ENCODE measurements around the gene OSBP2.
A peak's percentile ranks its signal among the peaks of the same experiment; 100 is the strongest.
"Not testable (repeated sequence)": the region's sequence is repeated elsewhere in the genome, so short reads cannot be mapped to it uniquely, and the experiment has no call there.

OSBP2 gene

GRCh38 chr22:30679895-30680690 lies 14.6 kb upstream of the OSBP2 start:
- DNase-seq (ENCODE audit: low read depth): not testable (repeated sequence)

- DNase-seq (ENCODE audit: low read depth): no peak
Measured at GRCh38 chr22:30680991-30681770, 13.5 kb upstream of the OSBP2 start.

- DNase-seq (ENCODE audit: low read depth): no peak
Measured at GRCh38 chr22:30681831-30682230, 12.8 kb upstream of the OSBP2 start.

GRCh38 chr22:30685178-30685577 lies 9.5 kb upstream of the OSBP2 start:
- no peak for DNase-seq (ENCODE audit: low read depth)

- no peak for DNase-seq (ENCODE audit: low read depth)
Measured at GRCh38 chr22:30687358-30687757, 7.3 kb upstream of the OSBP2 start.

GRCh38 chr22:30689622-30690021 lies 5.1 kb upstream of the OSBP2 start:
- DNase-seq (ENCODE audit: low read depth): no peak

GRCh38 chr22:30691204-30691603 lies 3.5 kb upstream of the OSBP2 start:
- no peak for DNase-seq (ENCODE audit: low read depth)

- DNase-seq (ENCODE audit: low read depth): no peak
Measured at GRCh38 chr22:30694171-30694639, 469 bp upstream of the OSBP2 start.

- DNase-seq (ENCODE audit: low read depth): no peak
Measured at GRCh38 chr22:30695351-30695851, 727 bp downstream of the OSBP2 start.

GRCh38 chr22:30695871-30696655 lies 1.4 kb downstream of the OSBP2 start:
- DNase-seq (ENCODE audit: low read depth): no peak

GRCh38 chr22:30697975-30698374 lies 3.3 kb downstream of the OSBP2 start:
- DNase-seq (ENCODE audit: low read depth): no peak

- DNase-seq (ENCODE audit: low read depth): no peak
Measured at GRCh38 chr22:30701872-30702271, 7.2 kb downstream of the OSBP2 start.

GRCh38 chr22:30702856-30703255 lies 8.2 kb downstream of the OSBP2 start:
- DNase-seq (ENCODE audit: low read depth): no peak

GRCh38 chr22:30704978-30705377 lies 10.3 kb downstream of the OSBP2 start:
- no peak for DNase-seq (ENCODE audit: low read depth)

GRCh38 chr22:30705710-30706651 lies 11.3 kb downstream of the OSBP2 start:
- DNase-seq (ENCODE audit: low read depth): peak; percentile 92

- not testable (repeated sequence) for DNase-seq (ENCODE audit: low read depth)
Measured at GRCh38 chr22:30709980-30710379, 15.3 kb downstream of the OSBP2 start.

- no peak for DNase-seq (ENCODE audit: low read depth)
Measured at GRCh38 chr22:30712094-30712493, 17.4 kb downstream of the OSBP2 start.

GRCh38 chr22:30714062-30714461 lies 19.4 kb downstream of the OSBP2 start:
- no peak for DNase-seq (ENCODE audit: low read depth)

GRCh38 chr22:30717331-30717921 lies 22.8 kb downstream of the OSBP2 start:
- peak; percentile 72 for DNase-seq (ENCODE audit: low read depth)

GRCh38 chr22:30717952-30718351 lies 23.3 kb downstream of the OSBP2 start:
- DNase-seq (ENCODE audit: low read depth): no peak

- no peak for DNase-seq (ENCODE audit: low read depth)
Measured at GRCh38 chr22:30718491-30718890, 23.8 kb downstream of the OSBP2 start.

Measured in stromal cell of bone marrow (primary cell).